Activated CD4-positive, alpha-beta T cell treated with anti-CD3 and anti-CD28 coated beads, Interleukin-10, Interleukin-2, amounts not matched to agents 100 ng/mL and 50 ng/mL, durations not matched to agents 16 hours and 8 hours (primary cell): ENCODE measurements around the gene PIGU.
"Not testable (repeated sequence)": the region's sequence is repeated elsewhere in the genome, so short reads cannot be mapped to it uniquely, and the experiment has no call there.

Experiments
- DNase-seq: peaks from one replicate; pipeline ENCODE4 v3.0.0-alpha.2; 2020

The PIGU gene

GRCh38 chr20:34676642-34677373, at the start of gene PIGU:
Gene PIGU, minus strand, starts transcription at chr20:34677092. Its CDS starts 7 bp downstream, at chr20:34677085.
- peak; percentile 98 for DNase-seq

DNA sequence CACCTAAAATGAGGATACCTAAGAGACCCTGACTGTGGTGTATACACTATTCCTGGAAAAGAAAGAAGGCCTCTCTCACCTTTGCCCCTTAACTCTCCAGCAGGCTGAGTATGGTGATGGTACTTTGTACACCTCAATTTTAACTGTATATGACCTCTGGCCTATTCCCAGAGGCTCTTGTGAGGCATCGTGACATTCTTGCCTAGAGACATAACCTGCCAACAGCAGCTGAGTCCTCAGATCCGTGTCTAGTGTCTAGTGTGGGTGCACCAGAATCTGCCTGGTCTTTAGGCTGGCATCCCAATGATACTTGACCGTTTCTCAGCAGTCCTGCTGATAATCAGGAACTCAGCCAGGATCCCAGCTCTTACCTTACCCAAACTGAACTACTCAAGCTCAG, 47.3 kb upstream of the PIGU start:
- no peak for DNase-seq

DNA sequence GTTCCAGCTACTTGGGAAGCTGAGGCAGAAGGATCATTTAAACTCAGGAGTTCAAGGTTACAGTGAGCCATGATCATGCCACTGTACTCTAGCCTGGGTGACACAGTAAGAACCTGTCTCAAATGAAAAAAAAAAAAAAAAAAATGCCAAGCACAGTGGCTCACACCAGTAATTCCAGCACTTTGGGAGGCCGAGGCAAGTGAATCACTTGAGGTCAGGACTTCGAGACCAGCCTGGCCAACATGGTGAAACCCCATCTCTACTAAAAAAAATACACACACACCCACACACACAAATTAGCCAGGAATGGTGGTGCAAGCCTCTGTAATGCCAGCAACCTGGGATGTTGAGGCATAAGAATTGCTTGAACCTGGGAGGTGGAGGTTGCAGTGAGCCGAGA, 45.7 kb upstream of the PIGU start:
- not testable (repeated sequence) for DNase-seq

DNA sequence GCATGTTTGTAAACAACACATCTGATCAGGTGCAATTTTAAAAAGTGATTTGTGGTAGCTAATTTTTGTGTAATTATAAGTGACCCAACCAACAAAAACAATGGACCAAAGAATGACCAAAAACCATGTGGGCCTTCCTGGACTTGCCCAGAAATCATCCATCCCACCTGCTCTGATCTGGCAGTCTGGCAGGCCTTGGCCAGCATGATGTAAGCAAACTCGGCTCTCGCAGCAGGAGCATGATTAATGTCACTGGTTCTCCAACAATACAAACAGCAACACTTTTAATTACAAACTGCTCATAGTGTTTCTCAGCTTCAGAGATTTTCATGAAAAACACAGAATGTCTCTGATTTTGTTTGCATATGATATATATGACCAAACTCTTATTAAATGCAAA, 43.4 kb upstream of the PIGU start:
- no peak for DNase-seq

DNA sequence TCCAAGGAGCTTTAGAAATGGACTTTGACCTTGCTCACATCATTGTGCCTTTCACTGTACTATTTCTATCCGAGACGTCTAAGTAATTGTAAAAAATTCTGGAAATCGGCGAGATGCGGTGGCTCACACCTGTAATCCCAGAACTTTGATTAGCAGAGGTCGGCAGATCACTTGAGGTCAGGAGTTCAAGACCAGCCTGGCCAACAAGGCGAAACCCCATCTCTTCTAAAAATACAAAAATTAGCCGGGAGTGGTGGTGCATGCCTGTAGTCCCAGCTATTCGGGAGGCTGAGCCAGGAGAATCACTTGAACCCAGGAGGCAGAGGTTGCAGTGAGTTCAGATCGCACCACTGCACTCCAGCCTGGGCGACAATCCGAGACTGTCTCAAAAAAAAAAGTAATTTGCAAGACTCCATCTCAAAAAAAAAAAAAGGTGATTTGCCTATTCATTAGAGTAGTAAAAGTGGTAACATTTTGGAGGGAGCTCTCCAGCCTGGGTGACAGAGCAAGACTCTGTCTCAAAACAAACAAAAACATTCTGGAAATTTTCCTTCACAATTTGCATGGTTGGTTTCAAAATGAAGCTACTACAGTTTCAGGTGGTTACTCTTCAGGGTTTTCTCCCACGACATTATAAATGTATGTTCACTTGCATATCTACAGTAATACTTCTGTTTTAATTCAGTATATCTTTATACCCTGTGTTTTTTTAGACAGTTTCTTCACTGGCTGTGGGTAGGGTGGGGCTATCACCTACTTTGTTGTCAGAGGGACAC, 42.5 kb upstream of the PIGU start:
- peak; percentile 82 for DNase-seq

DNA sequence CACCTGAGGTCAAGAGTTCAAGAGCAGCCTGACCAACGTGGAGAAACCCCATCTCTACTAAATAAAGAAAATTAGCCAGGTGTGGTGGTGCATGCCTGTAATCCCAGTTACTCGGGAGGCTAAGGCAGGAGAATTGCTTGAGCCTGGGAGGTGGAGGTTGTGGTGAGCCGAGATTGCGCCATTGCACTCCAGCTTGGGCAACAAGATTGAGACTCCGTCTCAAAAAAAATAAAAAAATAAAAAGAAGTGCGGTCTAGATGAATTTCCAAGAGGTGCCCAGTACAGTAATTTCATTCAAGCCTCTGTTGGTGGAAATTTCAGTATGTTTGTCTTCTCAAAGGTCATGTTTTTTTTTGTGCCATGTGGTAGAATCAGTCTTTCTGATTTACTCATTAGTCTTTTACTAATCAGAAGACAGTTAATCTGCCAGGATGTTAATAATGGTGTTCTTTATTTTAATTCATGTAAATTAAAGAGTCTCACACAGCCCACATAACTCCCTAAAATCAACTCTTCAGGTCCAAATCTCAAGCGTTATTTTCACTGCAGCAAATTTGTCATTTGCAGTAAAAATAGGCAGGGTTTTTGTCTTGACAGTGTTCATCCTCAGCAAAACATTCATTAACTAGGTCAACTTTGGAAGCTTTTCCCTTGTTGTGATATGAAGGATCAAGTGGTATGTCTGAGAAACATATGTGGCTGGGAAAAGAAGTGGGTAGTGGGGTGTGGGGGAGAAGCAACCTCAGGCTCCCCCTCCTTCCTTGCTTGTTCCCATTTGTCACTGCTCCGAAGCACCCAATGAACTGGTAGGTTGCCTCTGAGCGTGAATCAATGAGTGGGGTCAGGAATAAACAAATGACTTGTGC, 40.6 kb upstream of the PIGU start:
- no peak for DNase-seq

GRCh38 chr20:34716921-34717229, 40.0 kb upstream of the PIGU start:
- no peak for DNase-seq

DNA sequence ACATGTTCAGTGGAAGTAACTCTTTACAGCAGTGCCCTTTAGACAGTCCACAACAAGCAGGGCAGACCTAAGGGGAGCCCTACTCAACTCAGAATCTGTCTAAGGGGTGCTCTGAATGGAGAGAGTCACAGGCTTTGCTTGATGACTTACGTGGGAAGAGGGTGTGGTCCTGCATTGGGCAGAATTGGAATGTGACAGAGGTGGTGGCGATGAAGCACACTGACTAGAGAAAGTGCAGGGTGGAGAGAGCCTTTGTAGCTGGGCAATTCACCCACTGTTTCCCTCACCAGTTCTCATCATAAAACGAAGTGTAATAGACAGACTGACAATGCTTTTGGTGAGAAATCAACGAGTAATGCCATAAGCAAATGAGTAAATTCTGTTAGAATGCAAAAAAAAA, 38.5 kb upstream of the PIGU start:
- DNase-seq = no peak

DNA sequence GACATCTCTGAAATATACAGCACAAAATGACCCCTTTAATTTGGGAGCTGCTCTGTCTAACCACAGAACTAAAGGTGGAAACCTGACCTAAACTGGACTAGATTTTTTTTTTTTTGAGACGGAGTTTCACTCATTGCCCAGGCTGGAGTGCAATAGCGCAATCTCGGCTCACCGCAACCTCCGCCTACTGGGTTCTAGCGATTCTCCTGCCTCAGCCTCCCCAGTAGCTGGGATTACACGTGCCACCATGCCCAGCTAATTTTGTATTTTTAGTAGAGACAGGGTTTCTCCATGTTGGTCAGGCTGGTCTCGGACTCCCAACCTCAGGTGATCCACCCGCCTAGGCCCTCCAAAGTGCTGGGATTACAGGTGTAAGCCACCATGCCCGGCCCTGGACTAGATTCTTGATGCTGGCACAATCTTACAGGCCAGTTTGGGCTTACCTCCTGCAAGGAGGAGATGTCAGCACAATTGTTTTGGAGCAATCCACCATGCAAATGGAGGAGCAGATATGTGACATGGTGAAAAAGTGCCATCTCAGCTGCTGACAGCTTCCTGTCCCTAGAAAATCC, 37.1 kb upstream of the PIGU start:
- DNase-seq = not testable (repeated sequence)

- peak; percentile 53 for DNase-seq
These were observed 36.5 kb upstream of the PIGU start for GRCh38 chr20:34713194-34713943.

DNA sequence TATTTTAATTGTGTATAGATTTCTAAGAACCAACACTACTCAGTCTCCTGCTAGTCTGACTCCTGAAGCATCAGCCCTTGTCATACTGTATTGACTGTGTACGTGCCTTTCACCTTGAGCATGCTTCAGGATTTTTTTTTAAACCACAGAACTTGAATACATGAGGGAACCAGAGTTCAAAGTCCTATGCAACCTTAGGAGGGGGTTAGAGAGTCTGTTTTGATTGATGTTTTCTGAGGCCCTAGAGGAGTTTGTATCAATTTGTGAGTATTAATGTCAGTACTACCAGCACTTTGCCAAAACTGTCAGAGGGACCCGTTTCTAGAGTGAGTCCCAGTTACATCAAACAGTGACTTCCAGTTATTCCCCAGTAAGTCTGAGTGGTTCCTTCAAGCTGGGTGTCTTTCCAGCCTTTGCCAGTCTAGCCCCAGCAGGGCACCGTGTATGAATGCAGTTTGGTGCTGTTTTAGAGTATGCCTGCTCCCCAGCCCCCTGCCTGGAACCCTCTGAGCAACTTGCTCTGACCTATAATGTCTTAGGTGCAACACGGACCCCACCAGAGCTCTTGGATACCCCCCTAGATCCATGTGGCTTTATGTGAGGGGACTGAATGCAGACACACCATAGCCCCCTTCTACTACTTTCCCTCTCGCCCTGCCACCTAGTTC, 35.8 kb upstream of the PIGU start:
- DNase-seq = no peak

DNA sequence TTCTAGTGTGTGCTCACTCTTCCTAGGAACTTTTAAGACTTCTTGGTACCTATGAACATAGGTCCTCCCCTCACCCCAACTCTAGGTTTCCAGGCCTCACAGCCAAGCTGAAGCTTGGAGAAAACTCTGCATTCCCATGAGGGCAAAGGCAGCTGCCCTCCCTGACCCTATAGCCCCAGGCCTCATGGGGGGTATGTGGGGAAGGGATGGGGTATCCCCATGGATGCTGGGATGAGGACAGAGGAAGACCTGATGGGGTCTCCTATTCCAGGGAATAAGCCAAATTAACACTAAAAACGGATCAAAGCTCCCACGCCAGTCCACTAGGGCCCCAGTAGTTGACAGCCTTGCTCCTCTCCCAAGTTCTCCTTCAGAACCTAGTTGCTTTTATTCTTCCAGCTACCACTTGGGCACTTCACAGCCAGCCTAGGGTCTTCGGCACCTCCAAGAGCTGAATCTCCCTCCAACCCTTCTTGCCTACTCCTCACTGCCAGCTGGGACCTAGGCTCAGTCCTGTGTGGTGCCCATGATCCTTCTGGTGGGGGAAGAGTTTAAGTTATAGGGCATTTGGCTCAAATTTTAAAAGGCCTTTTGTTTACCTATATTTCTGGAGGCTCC, 35.0 kb upstream of the PIGU start:
- no peak for DNase-seq

GRCh38 chr20:34710861-34711574, 34.1 kb upstream of the PIGU start:
- DNase-seq = no peak

DNA sequence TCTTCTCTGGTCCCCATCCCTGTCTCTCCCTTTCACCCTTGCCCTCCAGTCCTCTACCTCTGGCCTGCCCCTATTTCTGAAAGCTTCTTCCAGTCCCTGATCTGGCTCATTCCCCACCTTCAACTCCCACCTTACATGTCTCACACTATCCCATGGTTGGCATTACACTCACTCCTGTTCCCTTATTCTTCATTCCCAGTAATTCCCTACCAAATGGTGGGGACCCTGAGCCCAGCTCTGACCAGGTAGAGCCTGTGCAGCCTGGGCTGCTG, 33.6 kb upstream of the PIGU start:
- no peak for DNase-seq

GRCh38 chr20:34709831-34710567, 33.1 kb upstream of the PIGU start:
- DNase-seq = no peak

DNA sequence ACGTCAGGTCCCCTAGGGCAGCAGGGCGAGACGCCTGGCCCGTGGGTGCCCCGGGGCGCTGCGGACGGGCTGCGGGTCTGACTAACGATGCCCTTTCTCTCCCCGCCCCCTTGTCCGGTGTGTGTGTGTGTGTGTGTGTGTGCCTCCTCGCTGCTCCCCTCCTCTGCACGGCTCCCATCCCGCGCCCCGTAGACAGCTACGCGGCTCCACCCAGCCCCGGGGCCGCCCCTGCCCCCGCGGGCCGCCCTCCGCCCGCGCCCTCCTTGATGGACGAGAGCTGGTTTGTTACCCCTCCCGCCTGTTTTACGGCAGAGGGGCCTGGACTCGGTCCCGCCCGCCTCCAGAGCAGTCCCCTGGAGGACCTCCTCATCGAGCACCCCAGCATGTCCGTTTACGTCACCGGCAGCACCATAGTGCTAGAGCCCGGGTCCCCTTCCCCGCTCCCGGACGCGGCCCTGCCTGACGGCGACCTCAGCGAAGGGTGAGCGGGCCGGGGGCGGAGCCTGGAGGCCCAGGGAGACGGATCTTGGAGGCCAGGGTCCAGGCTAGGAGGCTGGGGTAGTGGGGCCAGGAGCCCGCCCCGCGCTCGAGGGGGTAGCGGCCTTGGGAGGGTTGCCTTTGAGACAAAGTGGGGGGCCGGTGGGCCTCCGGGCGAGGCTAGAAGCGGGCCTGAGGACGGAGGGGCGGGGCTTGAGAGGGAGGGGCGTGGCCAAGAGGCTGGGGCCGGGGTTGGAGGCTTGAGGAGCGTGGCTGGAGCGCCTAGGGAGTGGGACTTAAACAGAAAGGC, 32.3 kb upstream of the PIGU start:
- peak; percentile 80 for DNase-seq

DNA sequence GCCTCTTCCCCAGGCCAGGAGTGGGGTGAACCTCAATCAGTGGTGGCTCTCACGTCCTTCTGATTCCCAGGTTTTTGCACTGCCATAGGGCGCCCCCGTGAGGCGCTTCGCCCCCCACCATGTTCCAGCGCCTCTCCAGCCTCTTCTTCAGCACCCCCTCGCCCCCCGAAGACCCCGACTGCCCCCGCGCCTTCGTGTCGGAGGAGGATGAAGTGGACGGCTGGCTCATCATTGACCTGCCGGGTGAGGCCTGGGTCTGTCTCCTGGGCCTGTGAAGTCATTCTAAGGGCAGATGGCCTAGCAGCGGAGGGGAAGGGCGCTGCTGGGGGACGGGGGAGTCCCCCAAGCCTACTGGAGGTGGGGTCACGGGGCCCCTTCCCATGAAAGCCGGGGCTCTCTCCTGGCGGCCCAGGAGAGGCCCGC, 31.7 kb upstream of the PIGU start:
- DNase-seq = peak; percentile 67

DNA sequence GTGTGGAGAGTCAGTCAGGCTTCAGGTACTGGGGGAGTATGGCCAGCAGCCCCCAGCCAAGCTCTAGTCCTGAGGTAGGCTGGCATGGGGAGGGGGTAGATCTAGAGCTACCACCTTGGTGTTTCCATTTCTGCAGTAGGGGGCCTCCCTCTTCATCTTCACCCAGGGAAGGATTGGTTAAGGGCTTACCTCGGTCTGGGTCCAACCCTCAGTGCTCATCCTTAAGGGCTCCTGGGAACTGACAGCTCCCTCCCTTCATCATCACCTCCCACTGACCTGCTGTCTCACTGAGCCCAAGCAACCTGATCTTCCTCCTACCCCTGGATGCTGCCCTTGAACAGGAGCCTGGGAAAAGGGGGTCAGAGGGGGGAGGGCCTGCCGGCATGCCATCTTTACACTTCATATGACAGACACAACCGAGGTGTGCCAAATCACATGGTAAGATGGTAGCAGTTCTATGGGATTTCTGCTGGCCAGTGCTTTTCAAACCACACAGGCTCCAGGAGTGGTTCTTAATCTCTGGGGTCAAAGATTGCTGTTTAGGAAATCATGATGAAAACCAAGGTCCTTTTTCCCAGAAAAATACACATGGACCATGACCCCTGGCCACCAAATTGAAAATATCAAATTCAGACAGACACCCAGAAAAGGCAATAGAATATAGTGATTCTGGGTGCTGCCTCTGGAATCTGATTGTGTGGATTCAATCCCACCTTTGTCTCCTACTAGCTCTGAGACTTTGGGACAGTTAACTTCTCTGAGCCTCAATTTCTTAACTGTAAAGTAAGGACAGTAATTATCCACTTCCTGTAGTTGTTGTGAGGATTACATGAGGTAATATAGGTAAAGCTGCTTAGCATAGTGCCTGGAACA, 30.3 kb upstream of the PIGU start:
- no peak for DNase-seq
